ENCODE measurements around the gene SNX20. TPM values are rescaled to one million over a fixed set of nuclear protein-coding genes. Genes with fewer than 3 reads are reported as not detected.

SNX20 gene
- total and polyA plus RNA-seq, 2 of the 13 experiments (the other 11 are each of a cell fraction or from before 2014, with no cell fraction given) = not detected

DNA sequence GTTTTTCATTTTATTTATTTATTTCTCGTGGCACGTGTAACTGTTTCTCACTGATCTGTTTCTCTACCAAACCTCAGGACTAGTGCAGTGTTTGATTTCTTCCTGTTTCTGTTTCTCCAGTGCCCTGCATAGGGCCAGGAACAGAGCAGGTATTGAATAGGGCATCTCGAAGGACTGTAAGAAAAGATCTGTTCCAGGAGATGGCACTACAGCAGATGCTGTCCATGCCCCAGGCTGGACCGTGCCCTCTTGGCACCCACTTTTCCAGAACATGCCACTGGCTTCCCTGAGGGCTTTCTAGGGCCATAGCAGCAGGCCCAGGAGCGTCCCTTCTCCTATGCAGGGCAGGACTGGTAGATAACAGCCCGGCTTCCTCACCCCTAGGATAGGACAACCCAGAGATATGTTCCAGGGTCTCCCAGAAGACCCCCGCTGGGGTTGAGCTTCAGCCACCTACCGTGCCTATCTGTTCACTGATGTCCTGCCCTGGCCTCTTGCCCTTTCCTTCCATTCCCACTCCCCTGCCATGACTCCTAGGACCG, 4.4 kb downstream of the SNX20 start:
- 36% methylated on average over 8 of the region's 9 CpGs for WGBS (ENCODE audit: low lambda C conversion rate)
- intact Hi-C loops (cut with micrococcal nuclease; ENCODE audit: unreplicated experiment) = no loop called here
- H3K27me3 ChIP-seq (ENCODE audit: control insufficient read depth in 1 of 2, insufficient read depth in 2 of 2, low read length in 2 of 2) = no peaks in the 10 kb centered on the region; a peak in 2 of 5 replicates
- ChIA-PET POLR2A (no interaction called here), CTCF (ENCODE audit: low intra/inter-chr PET ratio, low total read pairs) (interaction anchor here (0.7 kb wide), 1 partner anchor 130 kb away, joined by 3 read pairs; no protein-coding TSS in a partner anchor)
- no peak overlapping the region for H2AFZ ChIP-seq (ENCODE audit: low read length)
- no peaks in the 10 kb centered on the region for H4K20me1 ChIP-seq (ENCODE audit: insufficient read depth, low read length)
- H3K36me3 ChIP-seq (replicated peaks in 1 of 2; ENCODE audit: control insufficient read depth in 1 of 2, insufficient read depth in 2 of 2, low read length in 2 of 2) = no peaks in the 10 kb centered on the region
- H3K9me3 ChIP-seq (ENCODE audit: low read length) = peaks cover 19% of the 10 kb centered on the region
- DNase-seq (ENCODE audit: low spot score) = no peak
- in situ Hi-C loops (cut with HindIII; ENCODE audit: extremely low pct_ligation_motif_present, low pct_unique_long_range_greater_than_20kb) = no loop called here
- FAIRE-seq = no peak
- no peak for TF ChIP-seq ZFP90 (CRISPR knock-in tag; IDR thresholded peaks at IDR 0.05; ENCODE audit: borderline replicate concordance)
- TF ChIP-seq, protein P1, sequence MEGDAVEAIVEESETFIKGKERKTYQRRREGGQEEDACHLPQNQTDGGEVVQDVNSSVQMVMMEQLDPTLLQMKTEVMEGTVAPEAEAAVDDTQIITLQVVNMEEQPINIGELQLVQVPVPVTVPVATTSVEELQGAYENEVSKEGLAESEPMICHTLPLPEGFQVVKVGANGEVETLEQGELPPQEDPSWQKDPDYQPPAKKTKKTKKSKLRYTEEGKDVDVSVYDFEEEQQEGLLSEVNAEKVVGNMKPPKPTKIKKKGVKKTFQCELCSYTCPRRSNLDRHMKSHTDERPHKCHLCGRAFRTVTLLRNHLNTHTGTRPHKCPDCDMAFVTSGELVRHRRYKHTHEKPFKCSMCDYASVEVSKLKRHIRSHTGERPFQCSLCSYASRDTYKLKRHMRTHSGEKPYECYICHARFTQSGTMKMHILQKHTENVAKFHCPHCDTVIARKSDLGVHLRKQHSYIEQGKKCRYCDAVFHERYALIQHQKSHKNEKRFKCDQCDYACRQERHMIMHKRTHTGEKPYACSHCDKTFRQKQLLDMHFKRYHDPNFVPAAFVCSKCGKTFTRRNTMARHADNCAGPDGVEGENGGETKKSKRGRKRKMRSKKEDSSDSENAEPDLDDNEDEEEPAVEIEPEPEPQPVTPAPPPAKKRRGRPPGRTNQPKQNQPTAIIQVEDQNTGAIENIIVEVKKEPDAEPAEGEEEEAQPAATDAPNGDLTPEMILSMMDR (CRISPR knock-in tag; IDR thresholded peaks at IDR 0.05) = 0 out of 2 replicates have a peak, but pooled peaks have one; percentile 5
- TF ChIP-seq, protein P2, sequence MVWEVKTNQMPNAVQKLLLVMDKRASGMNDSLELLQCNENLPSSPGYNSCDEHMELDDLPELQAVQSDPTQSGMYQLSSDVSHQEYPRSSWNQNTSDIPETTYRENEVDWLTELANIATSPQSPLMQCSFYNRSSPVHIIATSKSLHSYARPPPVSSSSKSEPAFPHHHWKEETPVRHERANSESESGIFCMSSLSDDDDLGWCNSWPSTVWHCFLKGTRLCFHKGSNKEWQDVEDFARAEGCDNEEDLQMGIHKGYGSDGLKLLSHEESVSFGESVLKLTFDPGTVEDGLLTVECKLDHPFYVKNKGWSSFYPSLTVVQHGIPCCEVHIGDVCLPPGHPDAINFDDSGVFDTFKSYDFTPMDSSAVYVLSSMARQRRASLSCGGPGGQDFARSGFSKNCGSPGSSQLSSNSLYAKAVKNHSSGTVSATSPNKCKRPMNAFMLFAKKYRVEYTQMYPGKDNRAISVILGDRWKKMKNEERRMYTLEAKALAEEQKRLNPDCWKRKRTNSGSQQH (CRISPR knock-in tag; IDR thresholded peaks at IDR 0.05; ENCODE audit: low read depth) = no peak
- H3K27ac ChIP-seq (ENCODE audit: extremely low read length, insufficient read depth, low read length) = no peak overlapping the region
- H3K4me3 ChIP-seq (replicated peaks in 1 of 3; ENCODE audit: insufficient read depth in 1 of 3, low read depth in 2 of 3, low read length in 3 of 3) = no peak overlapping the region
- H3K4me2 ChIP-seq (ENCODE audit: low read depth, low read length) = no peak overlapping the region
- peak; percentile 28; the same call in 1 of the 3 replicates for ATAC-seq
- no peak overlapping the region for H3K9ac ChIP-seq (ENCODE audit: insufficient read depth, low read depth, low read length)
- no peaks in the 10 kb centered on the region for H3K4me1 ChIP-seq (ENCODE audit: insufficient read depth, low read length)
- BruUV-seq (replicated peaks) = no TSS peak
- H3K79me2 ChIP-seq (ENCODE audit: insufficient read depth, low read length) = no peaks in the 10 kb centered on the region

Measured in HepG2 (cell line).